Measurements from ENCODE around the gene CRADD. TPM values are rescaled to one million over a fixed set of nuclear protein-coding genes. Genes with fewer than 3 reads are reported as not detected.

The CRADD gene
- total RNA-seq, 2 experiments from 2014 or later: 5.8 to 9.2 TPM

- no peaks in the 10 kb centered on the region for H3K36me3 Mint-ChIP-seq (ENCODE audit: low read depth)
- no peak for DNase-seq
- intact Hi-C loops (cut with DNase I, micrococcal nuclease): loop anchor here in 1 of 2 experiments (10.0 kb wide), 1 partner anchor 311 kb away; no protein-coding TSS in a partner anchor
- no peaks in the 10 kb centered on the region for H3K27me3 ChIP-seq (ENCODE audit: control insufficient read depth in 1 of 2, insufficient read depth in 2 of 2, low read length in 2 of 2)
- no peaks in the 10 kb centered on the region for H3K27me3 Mint-ChIP-seq
- no peak overlapping the region for H3K4me3 ChIP-seq (ENCODE audit: low read length)
- no peak for ATAC-seq (ENCODE audit: poor library complexity)
- no peaks in the 10 kb centered on the region for H3K36me3 ChIP-seq (ENCODE audit: insufficient read depth, low read length)
- ChIA-PET POLR2A (no interaction called here), CTCF (interaction anchor here (1.2 kb wide), 1 partner anchor 337 kb away, joined by 3 read pairs; no protein-coding TSS in a partner anchor)
- TF ChIP-seq, protein P1, sequence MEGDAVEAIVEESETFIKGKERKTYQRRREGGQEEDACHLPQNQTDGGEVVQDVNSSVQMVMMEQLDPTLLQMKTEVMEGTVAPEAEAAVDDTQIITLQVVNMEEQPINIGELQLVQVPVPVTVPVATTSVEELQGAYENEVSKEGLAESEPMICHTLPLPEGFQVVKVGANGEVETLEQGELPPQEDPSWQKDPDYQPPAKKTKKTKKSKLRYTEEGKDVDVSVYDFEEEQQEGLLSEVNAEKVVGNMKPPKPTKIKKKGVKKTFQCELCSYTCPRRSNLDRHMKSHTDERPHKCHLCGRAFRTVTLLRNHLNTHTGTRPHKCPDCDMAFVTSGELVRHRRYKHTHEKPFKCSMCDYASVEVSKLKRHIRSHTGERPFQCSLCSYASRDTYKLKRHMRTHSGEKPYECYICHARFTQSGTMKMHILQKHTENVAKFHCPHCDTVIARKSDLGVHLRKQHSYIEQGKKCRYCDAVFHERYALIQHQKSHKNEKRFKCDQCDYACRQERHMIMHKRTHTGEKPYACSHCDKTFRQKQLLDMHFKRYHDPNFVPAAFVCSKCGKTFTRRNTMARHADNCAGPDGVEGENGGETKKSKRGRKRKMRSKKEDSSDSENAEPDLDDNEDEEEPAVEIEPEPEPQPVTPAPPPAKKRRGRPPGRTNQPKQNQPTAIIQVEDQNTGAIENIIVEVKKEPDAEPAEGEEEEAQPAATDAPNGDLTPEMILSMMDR (IDR thresholded peaks at IDR 0.05): no peak
- H3K4me1 Mint-ChIP-seq (ENCODE audit: low read depth): peaks cover 32% of the 10 kb centered on the region
- peaks cover 2% of the 10 kb centered on the region for H3K4me1 ChIP-seq (ENCODE audit: insufficient read depth, low read length)
- H3K9me3 ChIP-seq (ENCODE audit: control insufficient read depth in 1 of 2, insufficient read depth in 1 of 2, low read length in 2 of 2): no peaks in the 10 kb centered on the region
- H3K9me3 Mint-ChIP-seq: no peaks in the 10 kb centered on the region
- no peak overlapping the region for H3K4me3 Mint-ChIP-seq
- H3K27ac Mint-ChIP-seq: no peak overlapping the region
- no peak overlapping the region for H3K27ac ChIP-seq (ENCODE audit: low read depth in 1 of 2, low read length in 2 of 2)
These were observed 86.6 kb downstream of the CRADD start for GRCh38 chr12:93763746-93764147.

GRCh38 chr12:93766371-93766770, 89.2 kb downstream of the CRADD start:
- H3K27ac Mint-ChIP-seq: no peak overlapping the region
- TF ChIP-seq, protein P1 (IDR thresholded peaks at IDR 0.05): no peak
- H3K27me3 Mint-ChIP-seq: no peaks in the 10 kb centered on the region
- intact Hi-C loops (cut with DNase I, micrococcal nuclease): loop anchor here (2.0 to 10.0 kb wide), 3 partner anchors 199 to 308 kb away; no protein-coding TSS in a partner anchor
- ATAC-seq (ENCODE audit: poor library complexity) (no peak), DNase-seq (no peak)
- no peaks in the 10 kb centered on the region for H3K9me3 ChIP-seq (ENCODE audit: control insufficient read depth in 1 of 2, insufficient read depth in 1 of 2, low read length in 2 of 2)
- no peak overlapping the region for H3K4me3 Mint-ChIP-seq
- H3K4me3 ChIP-seq (ENCODE audit: low read length): no peak overlapping the region
- peaks cover 2% of the 10 kb centered on the region for H3K4me1 ChIP-seq (ENCODE audit: insufficient read depth, low read length)
- CTCF ChIA-PET: interaction anchor here (0.6 to 4.1 kb wide), 11 partner anchors 8 to 335 kb away, joined by 3 to 77 read pairs (median 7); no protein-coding TSS in a partner anchor
- no peak overlapping the region for H3K27ac ChIP-seq (ENCODE audit: low read depth in 1 of 2, low read length in 2 of 2)
- no peaks in the 10 kb centered on the region for H3K9me3 Mint-ChIP-seq
- H3K27me3 ChIP-seq (ENCODE audit: control insufficient read depth in 1 of 2, insufficient read depth in 2 of 2, low read length in 2 of 2): no peaks in the 10 kb centered on the region
- peaks cover 21% of the 10 kb centered on the region for H3K4me1 Mint-ChIP-seq (ENCODE audit: low read depth)
- POLR2A ChIA-PET: interaction anchor here (1.2 kb wide), 1 partner anchor 24 kb away, joined by 3 read pairs; no protein-coding TSS in a partner anchor
- H3K36me3 Mint-ChIP-seq (ENCODE audit: low read depth): no peaks in the 10 kb centered on the region
- H3K36me3 ChIP-seq (ENCODE audit: insufficient read depth, low read length): no peaks in the 10 kb centered on the region

DNA sequence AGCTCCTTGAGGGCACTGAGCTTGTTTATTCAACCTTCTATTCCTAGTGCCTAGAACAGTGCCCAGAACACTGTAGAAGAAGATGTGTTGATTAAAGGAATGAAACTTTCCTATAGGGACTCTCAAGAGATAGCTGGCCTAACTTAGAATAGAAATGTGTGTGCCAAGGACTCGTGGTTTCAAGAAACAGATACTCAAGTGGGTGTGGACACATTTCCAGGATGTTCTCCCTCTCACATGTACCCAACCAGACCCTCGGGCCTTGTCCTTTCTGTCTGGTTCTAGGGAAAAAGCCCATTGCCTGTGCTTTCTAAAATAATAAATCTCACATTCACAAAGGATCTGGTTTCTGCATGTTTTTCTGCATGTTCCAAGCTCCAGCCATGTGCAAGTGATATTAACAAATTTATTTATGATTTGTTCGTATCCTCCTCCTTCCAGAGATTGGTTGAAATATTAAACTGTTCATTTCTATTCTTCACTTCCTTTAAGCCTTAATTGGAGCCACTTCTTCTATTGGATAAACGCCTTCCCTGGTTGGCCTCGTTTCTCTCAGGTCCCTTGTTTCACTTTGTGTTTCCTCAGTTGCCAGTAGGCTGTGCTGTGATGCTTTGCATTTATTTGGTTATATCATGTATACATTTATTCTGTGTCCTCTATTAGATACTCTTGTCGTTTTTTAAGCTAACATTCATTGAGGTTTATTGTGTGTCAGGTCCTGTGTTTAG, 89.8 kb downstream of the CRADD start:
- no peaks in the 10 kb centered on the region for H3K27me3 Mint-ChIP-seq
- Histone ChIP-seq H3K9me3 (ENCODE audit: control insufficient read depth in 1 of 2, insufficient read depth in 1 of 2, low read length in 2 of 2) (no peaks in the 10 kb centered on the region), H3K4me3 (ENCODE audit: low read length) (no peak overlapping the region), H3K27ac (ENCODE audit: low read depth in 1 of 2, low read length in 2 of 2) (no peak overlapping the region), H3K27me3 (ENCODE audit: control insufficient read depth in 1 of 2, insufficient read depth in 2 of 2, low read length in 2 of 2) (no peaks in the 10 kb centered on the region), H3K4me1 (ENCODE audit: insufficient read depth, low read length) (peaks cover 2% of the 10 kb centered on the region), H3K36me3 (ENCODE audit: insufficient read depth, low read length) (no peaks in the 10 kb centered on the region)
- H3K27ac Mint-ChIP-seq: no peak overlapping the region
- TF ChIP-seq, protein P1 (IDR thresholded peaks at IDR 0.05): peak; percentile 26
- peaks cover 27% of the 10 kb centered on the region for H3K4me1 Mint-ChIP-seq (ENCODE audit: low read depth)
- peak; percentile 63 for ATAC-seq (ENCODE audit: poor library complexity)
- H3K9me3 Mint-ChIP-seq: no peaks in the 10 kb centered on the region
- ChIA-PET CTCF (interaction anchor here (0.6 to 4.1 kb wide), 13 partner anchors 9 to 842 kb away, joined by 3 to 77 read pairs (median 6); no protein-coding TSS in a partner anchor), POLR2A (interaction anchor here (1.0 to 1.2 kb wide), 2 partner anchors 17 to 25 kb away, joined by 3 read pairs; no protein-coding TSS in a partner anchor)
- no peaks in the 10 kb centered on the region for H3K36me3 Mint-ChIP-seq (ENCODE audit: low read depth)
- no peak overlapping the region for H3K4me3 Mint-ChIP-seq
- DNase-seq: peak in 9 of 14 experiments; percentile 9 to 68 (median 23)
- intact Hi-C loops (cut with DNase I, micrococcal nuclease): loop anchor here (1.0 to 10.0 kb wide), 4 partner anchors 200 to 335 kb away; no protein-coding TSS in a partner anchor

Data from CD4-positive, alpha-beta T cell (primary cell).